Peyer's patch (tissue), 4 donors: ENCODE measurements around the gene PTPRB. TPM values are rescaled to one million over a fixed set of nuclear protein-coding genes. Genes with fewer than 3 reads are reported as not detected.

Experiments used
- DNase-seq, 3 donors: peaks; one replicate each; pipeline ENCODE4 v3.0.0-alpha.2; 2017 to 2019
- H3K27ac ChIP-seq, 4 donors: fragments of 200-600 bp; sonication (generic); one replicate each; pipeline ENCODE4 v1.5.1; 2016 to 2019
- H3K27me3 ChIP-seq, 2 donors: fragments of 200-600 bp; sonication (generic); one replicate each; pipeline ENCODE4 v1.5.1; 2019
- H3K36me3 ChIP-seq, 3 donors: fragments of 200-600 bp; sonication (generic); one replicate each; pipeline ENCODE4 v1.5.1; 2016 to 2019
- H3K4me1 ChIP-seq, 4 donors: fragments of 200-600 bp; sonication (generic); one replicate each; pipeline ENCODE4 v1.5.1; 2016 to 2019
- H3K4me3 ChIP-seq, 4 donors: fragments of 200-600 bp; sonication (generic); 1 replicate in 3 of 4; 2 replicates in 1 of 4; pipeline ENCODE4 v1.5.1; 2016 to 2019; ENCODE audit warnings: mild to moderate bottlenecking in 1 of 4
- H3K9me3 ChIP-seq, 4 donors: fragments of 200-600 bp; sonication (generic); one replicate each; pipeline ENCODE4 v1.5.1; 2016 to 2019; ENCODE audit warnings: mild to moderate bottlenecking in 1 of 4
- POLR2A ChIP-seq, 2 donors: fragments of 450-650 bp; IDR thresholded peaks; one replicate each; pipeline ENCODE4 v1.5.1; 2017; ENCODE audit warnings: antibody characterized with exemption in 2 of 2, mild to moderate bottlenecking in 2 of 2, moderate library complexity in 2 of 2
- total RNA-seq, 4 donors: library from RNA; depleted of rRNA; stranded (reverse); fragments of >200 nt; gene quantifications; one replicate each; pipeline ENCODE4 v1.1.0, GENCODE V29; 2016
- TF ChIP-seq, protein P1 (sequence below), 6 experiments: fragments of 450-650 bp in 4 of 6; fragments of 200-600 bp in 2 of 6; sonication (generic) in 1 of 6; IDR thresholded peaks; one replicate each; pipeline ENCODE4 v1.5.1; 2017 to 2019; ENCODE audit warnings: antibody characterized with exemption in 6 of 6, mild to moderate bottlenecking in 3 of 6, moderate library complexity in 1 of 6

Gene PTPRB
- total RNA-seq, 4 donors from 2014 or later: 10.5 to 38.8 (median 30.5) TPM

- H3K36me3 ChIP-seq: no peaks in the 10 kb centered on the region
- H3K4me3 ChIP-seq: peak overlapping the region in 3 of 4 donors; percentile 38 to 64 (median 57)
- DNase-seq: no peak
- H3K9me3 ChIP-seq: no peaks in the 10 kb centered on the region
- TF ChIP-seq, protein P1, sequence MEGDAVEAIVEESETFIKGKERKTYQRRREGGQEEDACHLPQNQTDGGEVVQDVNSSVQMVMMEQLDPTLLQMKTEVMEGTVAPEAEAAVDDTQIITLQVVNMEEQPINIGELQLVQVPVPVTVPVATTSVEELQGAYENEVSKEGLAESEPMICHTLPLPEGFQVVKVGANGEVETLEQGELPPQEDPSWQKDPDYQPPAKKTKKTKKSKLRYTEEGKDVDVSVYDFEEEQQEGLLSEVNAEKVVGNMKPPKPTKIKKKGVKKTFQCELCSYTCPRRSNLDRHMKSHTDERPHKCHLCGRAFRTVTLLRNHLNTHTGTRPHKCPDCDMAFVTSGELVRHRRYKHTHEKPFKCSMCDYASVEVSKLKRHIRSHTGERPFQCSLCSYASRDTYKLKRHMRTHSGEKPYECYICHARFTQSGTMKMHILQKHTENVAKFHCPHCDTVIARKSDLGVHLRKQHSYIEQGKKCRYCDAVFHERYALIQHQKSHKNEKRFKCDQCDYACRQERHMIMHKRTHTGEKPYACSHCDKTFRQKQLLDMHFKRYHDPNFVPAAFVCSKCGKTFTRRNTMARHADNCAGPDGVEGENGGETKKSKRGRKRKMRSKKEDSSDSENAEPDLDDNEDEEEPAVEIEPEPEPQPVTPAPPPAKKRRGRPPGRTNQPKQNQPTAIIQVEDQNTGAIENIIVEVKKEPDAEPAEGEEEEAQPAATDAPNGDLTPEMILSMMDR (IDR thresholded peaks at IDR 0.05): no peak
- no peak for TF ChIP-seq POLR2A (IDR thresholded peaks at IDR 0.05)
- H3K27ac ChIP-seq: peak overlapping the region in 3 of 4 donors; percentile 24 to 61 (median 60)
- no peaks in the 10 kb centered on the region for H3K4me1 ChIP-seq
- no peaks in the 10 kb centered on the region for H3K27me3 ChIP-seq
These were observed 28.0 kb downstream of the PTPRB start for GRCh38 chr12:70609203-70609602.

DNA sequence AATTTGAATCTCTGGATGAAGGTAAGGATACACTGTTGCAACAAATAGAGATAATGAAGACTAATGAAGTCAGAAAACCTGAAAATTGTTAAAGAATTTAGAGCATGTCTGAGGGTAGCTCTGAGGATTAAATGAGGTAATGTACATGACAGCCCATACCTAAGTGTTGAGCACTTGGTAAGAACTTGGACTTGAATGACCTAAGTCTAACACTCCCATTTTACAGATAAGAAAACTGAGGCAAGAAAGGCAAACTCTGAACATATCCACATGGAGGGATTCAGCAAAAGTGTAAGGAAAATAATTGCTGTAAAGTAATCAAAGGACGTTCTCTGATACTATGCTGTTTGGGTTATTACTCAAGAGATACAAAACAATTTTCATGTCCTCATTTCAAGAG is 29.0 kb downstream of the PTPRB start:
- H3K27me3 ChIP-seq: no peaks in the 10 kb centered on the region
- no peak for TF ChIP-seq POLR2A (IDR thresholded peaks at IDR 0.05)
- TF ChIP-seq, protein P1 (IDR thresholded peaks at IDR 0.05): no peak
- H3K9me3 ChIP-seq: no peaks in the 10 kb centered on the region
- peak overlapping the region in 1 of 4 donors; percentile 57 for H3K4me3 ChIP-seq
- no peak for DNase-seq
- no peaks in the 10 kb centered on the region for H3K4me1 ChIP-seq
- no peak overlapping the region for H3K27ac ChIP-seq
- H3K36me3 ChIP-seq: no peaks in the 10 kb centered on the region

DNA sequence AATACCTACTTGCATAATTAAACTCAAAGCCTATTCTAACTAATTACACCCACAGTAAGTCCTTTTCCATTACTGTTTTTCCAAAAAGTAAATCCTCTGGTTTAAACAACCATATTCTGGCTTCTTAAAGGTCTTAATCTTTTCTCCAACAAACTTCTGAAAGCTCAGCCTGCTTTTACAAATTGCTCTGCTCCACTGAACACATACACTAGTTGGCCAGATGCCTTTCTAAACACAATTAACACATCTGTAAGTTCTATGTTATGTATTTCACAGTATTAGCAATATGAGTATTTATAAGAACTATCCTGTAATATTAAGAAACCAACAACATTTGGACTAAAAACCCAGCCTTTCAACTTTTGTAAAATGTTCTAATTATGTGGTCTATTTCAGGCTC is 30.1 kb downstream of the PTPRB start:
- H3K27me3 ChIP-seq: no peaks in the 10 kb centered on the region
- H3K27ac ChIP-seq: no peak overlapping the region
- TF ChIP-seq, protein P1 (IDR thresholded peaks at IDR 0.05): no peak
- no peak for TF ChIP-seq POLR2A (IDR thresholded peaks at IDR 0.05)
- no peaks in the 10 kb centered on the region for H3K4me1 ChIP-seq
- DNase-seq: no peak
- no peak overlapping the region for H3K4me3 ChIP-seq
- no peaks in the 10 kb centered on the region for H3K36me3 ChIP-seq
- H3K9me3 ChIP-seq: no peaks in the 10 kb centered on the region

DNA sequence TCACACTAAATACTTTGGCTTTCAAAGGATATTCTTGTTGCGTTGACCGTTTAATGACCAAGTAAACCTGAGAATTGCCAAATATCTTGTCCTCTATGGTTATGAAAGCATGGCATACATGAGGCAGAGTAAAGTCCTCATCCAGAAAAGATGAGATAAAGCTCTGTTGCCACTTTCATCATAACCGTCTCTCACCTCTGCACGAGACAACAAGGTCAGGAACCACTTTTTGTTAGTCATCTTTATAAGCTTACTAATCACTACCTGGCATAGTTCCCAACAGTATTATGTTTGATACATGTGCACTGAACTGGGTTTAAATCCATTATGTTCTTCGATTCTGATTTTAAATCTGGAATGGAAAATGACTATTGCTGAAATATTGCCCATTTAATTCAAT is 31.3 kb downstream of the PTPRB start:
- no peak overlapping the region for H3K27ac ChIP-seq
- no peaks in the 10 kb centered on the region for H3K27me3 ChIP-seq
- no peaks in the 10 kb centered on the region for H3K4me1 ChIP-seq
- no peaks in the 10 kb centered on the region for H3K9me3 ChIP-seq
- H3K4me3 ChIP-seq: peak overlapping the region in 1 of 4 donors; percentile 9
- TF ChIP-seq POLR2A (IDR thresholded peaks at IDR 0.05): no peak
- TF ChIP-seq, protein P1 (IDR thresholded peaks at IDR 0.05): no peak
- no peaks in the 10 kb centered on the region for H3K36me3 ChIP-seq
- DNase-seq: no peak

GRCh38 chr12:70604662-70605061 is 32.6 kb downstream of the PTPRB start:
- TF ChIP-seq, protein P1 (IDR thresholded peaks at IDR 0.05): no peak
- TF ChIP-seq POLR2A (IDR thresholded peaks at IDR 0.05): no peak
- H3K4me1 ChIP-seq: no peaks in the 10 kb centered on the region
- no peak overlapping the region for H3K27ac ChIP-seq
- no peaks in the 10 kb centered on the region for H3K27me3 ChIP-seq
- no peaks in the 10 kb centered on the region for H3K9me3 ChIP-seq
- no peak overlapping the region for H3K4me3 ChIP-seq
- H3K36me3 ChIP-seq: no peaks in the 10 kb centered on the region
- no peak for DNase-seq

DNA sequence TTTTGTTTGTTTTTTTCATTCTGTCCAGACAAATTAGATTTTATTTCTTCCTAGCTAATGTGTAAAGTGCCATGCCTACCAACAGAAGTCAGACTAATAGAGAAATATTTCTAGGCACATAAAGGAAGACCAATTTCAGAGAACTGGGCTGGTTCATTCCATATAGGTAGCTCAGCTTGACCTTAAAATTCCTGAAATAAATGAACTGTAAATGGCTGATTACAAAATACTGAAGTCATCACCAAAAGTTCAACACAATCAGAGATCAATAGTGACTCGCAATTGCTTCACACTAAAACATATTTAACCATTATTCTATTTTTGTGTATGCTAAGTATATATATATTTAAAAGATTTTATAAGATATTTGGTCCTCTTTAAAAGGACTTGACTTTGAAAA is 34.2 kb downstream of the PTPRB start:
- no peaks in the 10 kb centered on the region for H3K27me3 ChIP-seq
- DNase-seq: no peak
- TF ChIP-seq, protein P1 (IDR thresholded peaks at IDR 0.05): no peak
- TF ChIP-seq POLR2A (IDR thresholded peaks at IDR 0.05): no peak
- no peak overlapping the region for H3K4me3 ChIP-seq
- H3K4me1 ChIP-seq: no peaks in the 10 kb centered on the region
- H3K36me3 ChIP-seq: no peaks in the 10 kb centered on the region
- no peaks in the 10 kb centered on the region for H3K9me3 ChIP-seq
- no peak overlapping the region for H3K27ac ChIP-seq
